Mesothelial cell of epicardium (in vitro differentiated cells): ENCODE measurements around the gene KCTD15. TPM values are rescaled to one million over a fixed set of nuclear protein-coding genes. Genes with fewer than 3 reads are reported as not detected.

Source experiments
- DNase-seq, 2 experiments: peaks; one replicate each; pipeline ENCODE4 v3.0.0; 2021; ENCODE audit warnings: low spot score in 2 of 2; ENCODE audit not compliant: unreplicated experiment in 2 of 2
- H3K27ac Mint-ChIP-seq: 2 replicates; pipeline ENCODE4 v1.8.0; 2021; ENCODE audit warnings: mixed read lengths
- H3K27me3 Mint-ChIP-seq: 2 replicates; pipeline ENCODE4 v1.8.0; 2021; ENCODE audit warnings: low read depth, mixed read lengths
- H3K36me3 Mint-ChIP-seq: 2 replicates; pipeline ENCODE4 v1.8.0; 2021; ENCODE audit warnings: mixed read lengths
- H3K4me1 Mint-ChIP-seq: 2 replicates; pipeline ENCODE4 v1.8.0; 2021; ENCODE audit warnings: mixed read lengths
- H3K4me3 Mint-ChIP-seq: 2 replicates; pipeline ENCODE4 v1.8.0; 2021; ENCODE audit warnings: mild to moderate bottlenecking, moderate library complexity, mixed read lengths
- H3K9me3 Mint-ChIP-seq: 2 replicates; pipeline ENCODE4 v1.8.0; 2021; ENCODE audit warnings: mixed read lengths
- total RNA-seq: library from RNA; stranded (reverse); gene quantifications from 3 replicates; pipeline ENCODE4 v1.2.1, GENCODE V29; 2021
- TF ChIP-seq, protein P1 (sequence below): fragments of 200-600 bp; sonication (generic); IDR thresholded peaks from one replicate; pipeline ENCODE4 v1.5.0; 2021; ENCODE audit warnings: antibody characterized with exemption; ENCODE audit not compliant: unreplicated experiment

KCTD15 gene
- total RNA-seq, 1 donor from 2014 or later = 48.1 TPM

- H3K4me1 Mint-ChIP-seq = peaks cover 7% of the 10 kb centered on the region
- H3K4me3 Mint-ChIP-seq = no peak overlapping the region
- H3K27me3 Mint-ChIP-seq = no peaks in the 10 kb centered on the region
- no peaks in the 10 kb centered on the region for H3K9me3 Mint-ChIP-seq
- peaks cover 16% of the 10 kb centered on the region for H3K36me3 Mint-ChIP-seq
- H3K27ac Mint-ChIP-seq = no peak overlapping the region
- DNase-seq = no peak
- TF ChIP-seq, protein P1, sequence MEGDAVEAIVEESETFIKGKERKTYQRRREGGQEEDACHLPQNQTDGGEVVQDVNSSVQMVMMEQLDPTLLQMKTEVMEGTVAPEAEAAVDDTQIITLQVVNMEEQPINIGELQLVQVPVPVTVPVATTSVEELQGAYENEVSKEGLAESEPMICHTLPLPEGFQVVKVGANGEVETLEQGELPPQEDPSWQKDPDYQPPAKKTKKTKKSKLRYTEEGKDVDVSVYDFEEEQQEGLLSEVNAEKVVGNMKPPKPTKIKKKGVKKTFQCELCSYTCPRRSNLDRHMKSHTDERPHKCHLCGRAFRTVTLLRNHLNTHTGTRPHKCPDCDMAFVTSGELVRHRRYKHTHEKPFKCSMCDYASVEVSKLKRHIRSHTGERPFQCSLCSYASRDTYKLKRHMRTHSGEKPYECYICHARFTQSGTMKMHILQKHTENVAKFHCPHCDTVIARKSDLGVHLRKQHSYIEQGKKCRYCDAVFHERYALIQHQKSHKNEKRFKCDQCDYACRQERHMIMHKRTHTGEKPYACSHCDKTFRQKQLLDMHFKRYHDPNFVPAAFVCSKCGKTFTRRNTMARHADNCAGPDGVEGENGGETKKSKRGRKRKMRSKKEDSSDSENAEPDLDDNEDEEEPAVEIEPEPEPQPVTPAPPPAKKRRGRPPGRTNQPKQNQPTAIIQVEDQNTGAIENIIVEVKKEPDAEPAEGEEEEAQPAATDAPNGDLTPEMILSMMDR = no peak
These were observed 7.5 kb downstream of the KCTD15 start for GRCh38 chr19:33804021-33804799.

- H3K27ac Mint-ChIP-seq = no peak overlapping the region
- DNase-seq = no peak
- no peaks in the 10 kb centered on the region for H3K27me3 Mint-ChIP-seq
- no peak overlapping the region for H3K4me3 Mint-ChIP-seq
- TF ChIP-seq, protein P1 = no peak
- H3K36me3 Mint-ChIP-seq = peaks cover 23% of the 10 kb centered on the region
- H3K4me1 Mint-ChIP-seq = no peaks in the 10 kb centered on the region
- no peaks in the 10 kb centered on the region for H3K9me3 Mint-ChIP-seq
These were observed 8.6 kb downstream of the KCTD15 start for GRCh38 chr19:33805313-33805712.

DNA sequence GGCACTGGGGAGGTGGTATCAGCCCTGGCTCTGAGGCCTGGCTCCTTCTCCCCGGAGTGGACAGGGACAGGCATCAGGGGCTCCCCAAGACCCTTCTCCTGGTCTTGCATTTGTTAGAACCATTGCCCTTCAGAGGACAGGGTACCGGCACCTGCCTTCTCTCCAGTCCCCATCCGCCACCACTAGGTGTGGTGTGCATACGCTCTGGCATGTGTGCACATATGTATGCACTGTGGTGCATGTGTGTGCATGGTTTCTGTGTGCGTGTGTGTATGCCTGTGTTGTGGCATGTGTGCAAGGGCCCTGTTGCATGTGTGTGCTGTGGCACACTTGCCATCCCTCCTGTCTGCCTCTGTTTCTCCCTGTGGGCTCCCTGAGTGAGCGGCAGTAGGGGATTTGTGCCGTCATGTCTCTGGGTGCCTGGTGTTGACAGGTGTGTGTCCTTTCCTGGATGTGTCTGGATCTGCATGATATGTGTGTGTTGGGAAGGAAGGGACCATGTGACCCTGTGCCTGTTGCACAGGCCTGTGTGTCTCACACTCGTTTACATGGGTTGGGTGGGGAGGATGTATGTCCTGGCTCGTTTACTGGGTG lies 9.3 kb downstream of the KCTD15 start:
- Mint-ChIP-seq H3K9me3 (no peaks in the 10 kb centered on the region), H3K36me3 (peaks cover 24% of the 10 kb centered on the region), H3K27me3 (no peaks in the 10 kb centered on the region), H3K4me3 (no peak overlapping the region), H3K27ac (no peak overlapping the region), H3K4me1 (no peaks in the 10 kb centered on the region)
- DNase-seq = no peak
- TF ChIP-seq, protein P1 = no peak

- Mint-ChIP-seq H3K27ac (no peak overlapping the region), H3K4me3 (no peak overlapping the region), H3K9me3 (no peaks in the 10 kb centered on the region), H3K4me1 (no peaks in the 10 kb centered on the region), H3K36me3 (peaks cover 24% of the 10 kb centered on the region), H3K27me3 (no peaks in the 10 kb centered on the region)
- TF ChIP-seq, protein P1 = no peak
- no peak for DNase-seq
These were observed 9.8 kb downstream of the KCTD15 start for GRCh38 chr19:33806434-33806881.

GRCh38 chr19:33808399-33808798 lies 11.7 kb downstream of the KCTD15 start:
- Mint-ChIP-seq H3K4me1 (no peaks in the 10 kb centered on the region), H3K27ac (no peak overlapping the region), H3K36me3 (peaks cover 29% of the 10 kb centered on the region), H3K4me3 (no peak overlapping the region), H3K27me3 (no peaks in the 10 kb centered on the region), H3K9me3 (no peaks in the 10 kb centered on the region)
- DNase-seq = no peak
- TF ChIP-seq, protein P1 = no peak
